Endothelial cell of umbilical vein (primary cell): Measurements from ENCODE around the gene CCDC167.

Experiments
- CTCF ChIP-seq, 2 donors: IDR thresholded peaks; 1 replicate in 1 of 2; 2 replicates in 1 of 2; pipeline ENCODE4 v1.5.1; 2011; ENCODE audit warnings: low read length in 2 of 2, mild to moderate bottlenecking in 2 of 2, moderate library complexity in 2 of 2, control low read depth in 1 of 2, inconsistent platforms in 1 of 2, low read depth in 1 of 2; ENCODE audit not compliant: insufficient read depth in 1 of 2; ENCODE audit errors: extremely low read depth in 1 of 2
- EZH2 ChIP-seq: IDR thresholded peaks from 2 replicates; pipeline ENCODE4 v1.6.1; 2012; ENCODE audit warnings: borderline replicate concordance, low read depth, mild to moderate bottlenecking, moderate library complexity, low read length, inconsistent platforms; ENCODE audit not compliant: severe bottlenecking
- MAX ChIP-seq: IDR thresholded peaks from 2 replicates; pipeline ENCODE4 v1.6.1; 2011; ENCODE audit not compliant: insufficient read depth, insufficient read length
- POLR2A ChIP-seq: IDR thresholded peaks from 2 replicates; pipeline ENCODE4 v1.6.1; 2012; ENCODE audit warnings: low read depth, mild to moderate bottlenecking, control low read depth, low read length
- POLR2AphosphoS5 ChIP-seq: IDR thresholded peaks from 2 replicates; pipeline ENCODE4 v1.6.1; 2012; ENCODE audit warnings: low read depth, mild to moderate bottlenecking, control low read depth, low read length, moderate library complexity; ENCODE audit not compliant: insufficient read depth

GRCh38 chr6:37523412-37523811 is 23.7 kb upstream of the CCDC167 start:
- no peak for TF ChIP-seq POLR2A
- no peak for TF ChIP-seq CTCF (IDR thresholded peaks at IDR 0.05; ENCODE audit: extremely low read depth in 1 of 2, insufficient read depth in 1 of 2, low read depth in 1 of 2, low read length in 2 of 2)
- no peak for TF ChIP-seq EZH2
- TF ChIP-seq POLR2AphosphoS5: no peak
- no peak for TF ChIP-seq MAX
